GM12801 (cell line): ENCODE data around the gene RBM20.

Experiments used
- CTCF ChIP-seq: IDR thresholded peaks from one replicate; pipeline ENCODE4 v1.5.1; 2011; ENCODE audit warnings: control low read depth; ENCODE audit not compliant: insufficient read length; ENCODE audit errors: extremely low read depth

The RBM20 gene

GRCh38 chr10:110631934-110632333 lies 12.2 kb upstream of the RBM20 start:
- TF ChIP-seq CTCF = no peak

- no peak for TF ChIP-seq CTCF
Observed at GRCh38 chr10:110632591-110633215, 11.4 kb upstream of the RBM20 start.

- no peak for TF ChIP-seq CTCF
Observed at GRCh38 chr10:110634527-110635209, 9.5 kb upstream of the RBM20 start.

- TF ChIP-seq CTCF = no peak
Observed at GRCh38 chr10:110636572-110636931, 7.6 kb upstream of the RBM20 start.

- no peak for TF ChIP-seq CTCF
Observed at GRCh38 chr10:110636932-110637557, 7.1 kb upstream of the RBM20 start.

- no peak for TF ChIP-seq CTCF
Observed at GRCh38 chr10:110637558-110638053, 6.5 kb upstream of the RBM20 start.

- no peak for TF ChIP-seq CTCF
Observed at GRCh38 chr10:110638319-110638718, 5.8 kb upstream of the RBM20 start.
